D721Med (cell line): ENCODE measurements around the gene SLC31A2.
A peak's percentile ranks its signal among the peaks of the same experiment; 100 is the strongest.
"Not testable (repeated sequence)": the region's sequence is repeated elsewhere in the genome, so short reads cannot be mapped to it uniquely, and the experiment has no call there.

Experiments
- DNase-seq: peaks from one replicate; pipeline ENCODE4 v3.0.0; 2011; ENCODE audit warnings: low spot score; ENCODE audit not compliant: insufficient read length
- FAIRE-seq: peaks from 2 replicates; lab custom pipeline; 2011; peaks lifted over from hg19 to GRCh38; lab: Jason Lieb, UNC
- TF ChIP-seq, protein P1 (sequence below): IDR thresholded peaks from 2 replicates; pipeline ENCODE4 v1.5.1; 2012; ENCODE audit warnings: mild to moderate bottlenecking, control low read depth; ENCODE audit not compliant: insufficient read depth; ENCODE audit errors: missing control alignments

Gene SLC31A2, protein sequence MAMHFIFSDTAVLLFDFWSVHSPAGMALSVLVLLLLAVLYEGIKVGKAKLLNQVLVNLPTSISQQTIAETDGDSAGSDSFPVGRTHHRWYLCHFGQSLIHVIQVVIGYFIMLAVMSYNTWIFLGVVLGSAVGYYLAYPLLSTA

DNA sequence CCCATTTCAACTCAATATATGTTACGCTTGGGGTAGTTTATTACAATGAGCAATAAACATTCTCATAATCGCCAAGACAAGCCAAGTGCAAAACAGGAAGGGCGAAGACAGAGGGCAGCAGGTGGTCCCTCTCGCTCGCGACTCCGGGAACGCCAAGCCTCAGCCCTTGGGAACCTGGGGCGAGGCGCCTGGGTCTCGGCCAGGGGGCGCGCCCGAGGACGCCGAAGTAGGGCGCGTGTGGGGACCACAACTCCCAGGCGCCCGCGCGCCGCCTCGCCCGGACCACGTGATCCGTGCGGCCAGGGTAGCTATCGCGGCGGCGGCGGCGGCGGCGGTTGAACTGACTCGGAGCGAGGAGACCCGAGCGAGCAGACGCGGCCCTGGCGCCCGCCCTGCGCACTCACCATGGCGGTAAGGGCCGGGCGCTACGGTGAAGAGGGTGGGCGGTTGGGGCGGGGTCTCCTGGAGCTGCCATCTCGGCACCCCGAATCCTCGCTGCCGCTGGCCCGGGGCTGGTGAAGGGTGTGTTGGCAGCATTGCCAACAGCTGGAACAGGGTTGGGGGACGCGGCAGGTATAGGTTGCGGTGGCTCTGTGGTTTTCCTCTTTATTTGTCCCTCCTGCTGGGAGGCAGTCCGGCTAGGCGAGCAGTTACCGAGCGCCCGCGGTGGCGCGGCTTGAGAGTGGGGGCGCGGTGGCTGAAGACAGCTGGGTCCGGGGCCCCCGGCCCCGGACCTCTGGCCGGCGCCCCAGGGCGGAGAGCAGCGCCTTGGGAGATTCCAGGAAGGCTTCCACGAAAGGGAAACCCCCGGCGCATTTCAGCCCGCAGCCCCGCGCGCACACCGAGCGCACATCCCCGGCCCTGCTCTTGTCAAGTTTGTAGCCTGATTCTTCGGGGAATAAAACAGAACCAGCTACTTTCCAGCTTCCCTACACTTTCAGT is at the start of gene SLC31A2:
Gene SLC31A2 (plus strand): TSS at position 338 of the 942 bp plus-strand sequence. CDS start 68 bp downstream, at position 406.
- TF ChIP-seq, protein P1, sequence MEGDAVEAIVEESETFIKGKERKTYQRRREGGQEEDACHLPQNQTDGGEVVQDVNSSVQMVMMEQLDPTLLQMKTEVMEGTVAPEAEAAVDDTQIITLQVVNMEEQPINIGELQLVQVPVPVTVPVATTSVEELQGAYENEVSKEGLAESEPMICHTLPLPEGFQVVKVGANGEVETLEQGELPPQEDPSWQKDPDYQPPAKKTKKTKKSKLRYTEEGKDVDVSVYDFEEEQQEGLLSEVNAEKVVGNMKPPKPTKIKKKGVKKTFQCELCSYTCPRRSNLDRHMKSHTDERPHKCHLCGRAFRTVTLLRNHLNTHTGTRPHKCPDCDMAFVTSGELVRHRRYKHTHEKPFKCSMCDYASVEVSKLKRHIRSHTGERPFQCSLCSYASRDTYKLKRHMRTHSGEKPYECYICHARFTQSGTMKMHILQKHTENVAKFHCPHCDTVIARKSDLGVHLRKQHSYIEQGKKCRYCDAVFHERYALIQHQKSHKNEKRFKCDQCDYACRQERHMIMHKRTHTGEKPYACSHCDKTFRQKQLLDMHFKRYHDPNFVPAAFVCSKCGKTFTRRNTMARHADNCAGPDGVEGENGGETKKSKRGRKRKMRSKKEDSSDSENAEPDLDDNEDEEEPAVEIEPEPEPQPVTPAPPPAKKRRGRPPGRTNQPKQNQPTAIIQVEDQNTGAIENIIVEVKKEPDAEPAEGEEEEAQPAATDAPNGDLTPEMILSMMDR = peak; percentile 33
- DNase-seq (peak; percentile 65), FAIRE-seq (no peak)

DNA sequence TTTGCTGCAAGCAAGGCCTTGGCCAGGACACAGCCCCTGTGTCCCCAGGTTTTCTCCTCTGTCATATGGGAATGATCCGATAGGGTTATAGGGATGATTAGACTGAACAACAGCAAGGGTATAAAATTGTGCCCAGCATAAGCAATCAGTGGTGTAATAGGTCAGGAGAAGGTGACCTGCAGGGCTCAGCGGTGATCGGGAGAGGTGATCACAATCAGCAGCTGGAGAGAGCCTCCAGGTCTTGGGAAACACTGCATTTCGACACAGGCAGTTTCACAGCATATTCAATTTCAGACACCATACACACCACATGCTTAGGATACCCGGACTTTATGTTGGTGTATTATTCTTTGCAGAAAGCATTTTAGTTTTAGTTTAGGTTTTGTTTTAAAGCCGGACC is 45.5 kb upstream of the SLC31A2 start:
- DNase-seq, FAIRE-seq: not testable (repeated sequence)

DNA sequence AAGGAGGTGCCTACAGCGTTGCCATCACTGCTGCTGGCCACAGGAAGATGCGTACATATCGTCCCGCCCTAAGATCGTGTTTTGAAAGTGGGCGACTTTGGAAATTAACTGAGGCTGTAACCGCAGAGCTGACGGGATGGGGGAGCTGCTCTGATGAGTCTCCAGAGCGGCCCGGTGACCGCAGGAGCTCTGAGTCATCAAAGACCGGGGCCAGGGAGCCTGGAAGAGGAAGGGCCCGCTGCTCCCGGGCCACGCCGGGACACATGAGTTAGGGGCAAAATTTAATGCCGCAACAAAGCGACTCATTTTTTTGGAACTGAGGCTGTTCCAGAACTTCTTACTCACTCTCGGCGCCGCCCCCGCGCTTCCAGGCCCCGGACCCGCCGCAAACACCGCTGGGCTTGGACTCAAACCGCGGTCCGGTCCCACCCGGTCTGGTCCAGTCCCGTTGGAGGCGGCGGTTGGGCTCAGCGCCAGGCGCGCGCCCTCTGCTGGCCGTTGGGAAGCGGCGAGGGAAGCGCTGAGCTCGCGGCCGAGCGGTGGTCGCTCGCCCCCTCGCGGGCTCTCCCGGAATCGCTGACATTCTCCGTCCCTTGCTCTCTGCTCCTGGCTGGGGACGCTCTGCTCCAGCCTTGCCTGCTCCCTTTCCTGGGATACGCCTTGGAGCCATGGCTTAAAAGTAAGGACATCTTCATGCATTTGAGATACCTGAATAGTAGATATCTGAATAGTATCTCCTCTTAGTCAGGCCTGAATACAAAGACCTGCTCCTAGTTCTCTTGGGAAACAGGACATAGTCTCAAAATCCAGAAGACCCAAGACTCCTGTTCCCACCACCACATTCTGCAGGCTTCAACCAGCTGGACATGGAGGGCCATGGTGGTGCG is 39.5 kb upstream of the SLC31A2 start:
- not testable (repeated sequence) for FAIRE-seq, DNase-seq
- TF ChIP-seq, protein P1 = peak; percentile 10

DNA sequence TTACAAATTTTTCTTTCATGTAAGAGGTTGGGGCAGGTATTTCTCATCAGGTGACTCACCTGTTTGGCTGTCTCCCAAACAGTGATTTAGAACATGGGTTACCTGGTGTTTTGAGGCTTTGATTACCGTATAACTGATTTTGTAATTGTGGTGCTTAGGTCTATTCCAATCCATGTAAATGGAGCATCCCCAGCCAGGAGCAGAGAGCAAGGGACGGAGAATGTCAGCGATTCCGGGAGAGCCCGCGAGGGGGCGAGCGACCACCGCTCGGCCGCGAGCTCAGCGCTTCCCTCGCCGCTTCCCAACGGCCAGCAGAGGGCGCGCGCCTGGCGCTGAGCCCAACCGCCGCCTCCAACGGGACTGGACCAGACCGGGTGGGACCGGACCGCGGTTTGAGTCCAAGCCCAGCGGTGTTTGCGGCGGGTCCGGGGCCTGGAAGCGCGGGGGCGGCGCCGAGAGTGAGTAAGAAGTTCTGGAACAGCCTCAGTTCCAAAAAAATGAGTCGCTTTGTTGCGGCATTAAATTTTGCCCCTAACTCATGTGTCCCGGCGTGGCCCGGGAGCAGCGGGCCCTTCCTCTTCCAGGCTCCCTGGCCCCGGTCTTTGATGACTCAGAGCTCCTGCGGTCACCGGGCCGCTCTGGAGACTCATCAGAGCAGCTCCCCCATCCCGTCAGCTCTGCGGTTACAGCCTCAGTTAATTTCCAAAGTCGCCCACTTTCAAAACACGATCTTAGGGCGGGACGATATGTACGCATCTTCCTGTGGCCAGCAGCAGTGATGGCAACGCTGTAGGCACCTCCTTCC is 37.9 kb upstream of the SLC31A2 start:
- FAIRE-seq, DNase-seq: not testable (repeated sequence)

DNA sequence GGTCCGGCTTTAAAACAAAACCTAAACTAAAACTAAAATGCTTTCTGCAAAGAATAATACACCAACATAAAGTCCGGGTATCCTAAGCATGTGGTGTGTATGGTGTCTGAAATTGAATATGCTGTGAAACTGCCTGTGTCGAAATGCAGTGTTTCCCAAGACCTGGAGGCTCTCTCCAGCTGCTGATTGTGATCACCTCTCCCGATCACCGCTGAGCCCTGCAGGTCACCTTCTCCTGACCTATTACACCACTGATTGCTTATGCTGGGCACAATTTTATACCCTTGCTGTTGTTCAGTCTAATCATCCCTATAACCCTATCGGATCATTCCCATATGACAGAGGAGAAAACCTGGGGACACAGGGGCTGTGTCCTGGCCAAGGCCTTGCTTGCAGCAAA is 32.0 kb upstream of the SLC31A2 start:
- not testable (repeated sequence) for FAIRE-seq

DNA sequence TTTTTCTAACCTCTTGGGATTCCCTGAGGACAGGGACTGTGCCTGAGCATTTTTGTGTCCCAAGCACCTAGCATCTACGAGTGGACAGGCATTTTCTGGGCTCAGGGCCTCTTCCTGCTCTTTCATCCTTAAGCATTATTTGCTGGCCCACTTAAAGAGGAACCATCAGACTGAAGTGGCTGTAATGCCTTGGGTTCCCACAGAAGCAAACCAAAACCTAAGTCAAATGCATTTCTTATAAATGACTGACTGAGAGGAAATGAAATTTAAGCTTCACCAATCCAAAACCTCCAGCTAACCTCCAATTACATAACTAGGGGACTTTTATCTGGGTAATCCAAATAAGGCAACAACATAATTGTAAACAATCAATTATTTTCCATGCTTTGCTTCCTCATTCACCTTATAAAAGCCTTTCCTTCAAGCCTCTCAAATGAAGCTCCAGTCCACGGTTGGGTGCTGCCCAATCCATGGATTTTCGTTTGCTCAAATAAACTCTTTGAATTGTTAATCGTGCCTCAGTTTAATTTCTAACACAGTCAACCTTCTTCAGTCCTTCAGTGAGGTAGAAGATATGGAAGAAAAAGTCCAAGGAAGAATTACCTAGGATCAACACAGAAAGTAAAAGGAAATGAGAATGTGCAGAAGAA is 25.3 kb upstream of the SLC31A2 start:
- FAIRE-seq = no peak
- DNase-seq = no peak

More for the DNA sequence above, 32.0 kb upstream of the SLC31A2 start:
- DNase-seq = not testable (repeated sequence)

DNA sequence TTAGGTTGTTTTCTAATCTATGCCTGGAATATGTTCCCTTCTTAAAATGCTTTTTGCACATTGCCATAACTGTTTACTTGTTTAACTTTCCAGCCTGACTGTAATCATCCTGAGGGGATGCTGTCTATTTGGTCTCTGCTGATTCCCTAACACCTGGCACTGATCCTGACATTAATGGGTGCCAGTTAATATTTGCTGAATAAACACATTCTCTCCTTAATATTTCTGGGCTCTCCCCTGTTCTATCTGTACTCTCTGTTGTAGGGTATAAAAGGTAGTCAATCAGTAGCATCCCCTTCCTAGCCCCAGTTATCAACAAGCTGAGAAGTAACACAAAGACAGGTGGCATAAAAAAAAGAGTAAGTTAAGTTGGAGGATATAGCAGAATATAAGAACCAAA is 21.3 kb upstream of the SLC31A2 start:
- TF ChIP-seq, protein P1 = no peak
- DNase-seq = no peak
- no peak for FAIRE-seq

More for the DNA sequence above, 25.3 kb upstream of the SLC31A2 start:
- TF ChIP-seq, protein P1 = no peak
